T-helper 1 cell treated with Interleukin-12 subunit alpha and Interleukin-12 subunit beta and Interleukin-4 antibody, amounts not matched to agents 30 μg/mL and 1 μg/mL, for 36 hours (primary cell): Measurements from ENCODE around the gene FOXS1.
A peak's percentile ranks its signal among the peaks of the same experiment; 100 is the strongest.

Experiments
- H3K27ac Mint-ChIP-seq: one replicate; pipeline ENCODE4 v1.8.0; 2021; ENCODE audit warnings: mild to moderate bottlenecking, mixed read lengths
- H3K27me3 Mint-ChIP-seq: one replicate; pipeline ENCODE4 v1.8.0; 2021; ENCODE audit warnings: low read depth, mixed read lengths
- H3K36me3 Mint-ChIP-seq: one replicate; pipeline ENCODE4 v1.8.0; 2021; ENCODE audit warnings: low read depth, mixed read lengths
- H3K4me1 Mint-ChIP-seq: one replicate; pipeline ENCODE4 v1.8.0; 2021; ENCODE audit warnings: low read depth, mixed read lengths
- H3K4me3 Mint-ChIP-seq: one replicate; pipeline ENCODE4 v1.8.0; 2021; ENCODE audit warnings: mild to moderate bottlenecking, moderate library complexity, mixed read lengths
- H3K9me3 Mint-ChIP-seq: one replicate; pipeline ENCODE4 v1.8.0; 2021; ENCODE audit warnings: mixed read lengths

Gene FOXS1

DNA sequence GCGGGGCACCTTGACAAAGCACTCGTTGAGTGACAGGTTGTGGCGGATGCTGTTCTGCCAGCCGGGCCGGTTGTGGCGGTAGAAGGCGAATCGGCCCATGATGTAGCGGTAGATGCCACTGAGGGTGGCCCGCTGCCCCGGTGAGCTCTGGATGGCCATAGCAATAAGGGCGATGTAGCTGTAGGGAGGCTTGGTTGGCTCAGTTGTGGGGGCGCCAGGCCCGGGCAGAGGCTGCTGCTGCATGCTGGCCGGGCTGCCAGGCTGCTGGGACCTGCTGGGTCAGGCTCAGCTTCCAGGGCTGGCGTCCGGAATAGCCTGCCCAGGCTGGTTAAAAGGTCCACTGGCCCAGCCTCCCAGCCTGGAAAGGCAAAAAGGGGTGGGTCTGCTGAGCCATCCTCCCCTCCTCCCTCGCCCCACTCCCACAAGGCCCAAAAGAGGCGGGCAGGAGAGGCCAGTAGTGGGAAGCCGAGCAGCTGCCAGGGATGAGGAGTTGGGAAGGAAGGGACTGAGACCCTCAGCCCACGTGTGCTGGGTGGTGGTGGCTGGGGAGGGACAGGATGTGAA, at the start of gene FOXS1:
Gene FOXS1, minus strand, starts transcription at position 305 of the 564 bp plus-strand sequence. Its CDS starts 62 bp downstream, at position 243.
- Mint-ChIP-seq H3K9me3 (no peaks in the 10 kb centered on the region), H3K36me3 (no peaks in the 10 kb centered on the region)

DNA sequence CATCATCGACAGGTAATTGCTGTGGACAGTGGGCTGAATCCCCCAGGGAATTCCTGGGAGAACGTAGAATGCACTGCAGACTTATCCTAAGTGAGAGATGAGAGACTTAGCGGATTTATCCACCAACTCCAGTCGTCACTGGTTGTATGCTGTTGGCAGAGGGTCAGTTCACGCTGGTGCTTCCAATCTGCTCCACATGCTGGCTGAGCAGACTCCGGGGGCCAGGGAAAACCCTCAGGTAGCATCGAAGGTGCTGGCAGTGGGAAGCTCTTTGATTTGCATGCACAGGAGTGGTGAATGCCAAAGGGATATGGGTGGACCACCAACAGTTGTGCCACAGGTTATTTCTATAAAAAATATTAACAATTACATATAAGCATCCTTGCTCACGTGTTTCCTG, 45.2 kb upstream of the FOXS1 start:
- H3K27ac Mint-ChIP-seq: no peak overlapping the region
- H3K4me1 Mint-ChIP-seq: no peaks in the 10 kb centered on the region
- H3K36me3 Mint-ChIP-seq: no peaks in the 10 kb centered on the region
- H3K4me3 Mint-ChIP-seq: no peak overlapping the region
- H3K27me3 Mint-ChIP-seq: peaks cover 9% of the 10 kb centered on the region
- no peaks in the 10 kb centered on the region for H3K9me3 Mint-ChIP-seq

More for the DNA sequence above, at the start of gene FOXS1:
- no peak within 1 kb of the TSS for H3K27ac Mint-ChIP-seq
- H3K4me1 Mint-ChIP-seq: no peaks in the 10 kb centered on the region
- H3K4me3 Mint-ChIP-seq: no peak within 1 kb of the TSS
- no peaks in the 10 kb centered on the region for H3K27me3 Mint-ChIP-seq

DNA sequence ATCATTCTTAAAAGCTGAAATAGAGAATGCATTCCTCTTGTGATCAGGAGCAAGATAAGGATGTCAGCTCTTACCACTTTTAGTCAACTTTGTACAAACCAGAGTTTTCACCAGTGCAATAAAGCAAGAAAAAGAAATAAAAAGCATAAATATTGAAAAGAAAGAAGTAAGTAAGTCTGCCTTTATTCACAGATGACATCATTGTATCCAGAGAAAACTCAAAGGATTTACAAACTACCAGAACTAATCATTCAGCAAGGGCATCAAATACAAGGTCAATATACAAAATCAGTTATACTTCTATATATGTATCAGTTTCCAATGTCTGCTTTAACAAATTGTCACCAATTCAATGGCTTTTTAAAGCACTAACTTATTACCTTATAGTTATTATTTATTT, 38.4 kb upstream of the FOXS1 start:
- Mint-ChIP-seq H3K27ac (no peak overlapping the region), H3K27me3 (peaks cover 23% of the 10 kb centered on the region), H3K4me3 (no peak overlapping the region), H3K36me3 (no peaks in the 10 kb centered on the region), H3K9me3 (no peaks in the 10 kb centered on the region), H3K4me1 (peaks cover 9% of the 10 kb centered on the region)

DNA sequence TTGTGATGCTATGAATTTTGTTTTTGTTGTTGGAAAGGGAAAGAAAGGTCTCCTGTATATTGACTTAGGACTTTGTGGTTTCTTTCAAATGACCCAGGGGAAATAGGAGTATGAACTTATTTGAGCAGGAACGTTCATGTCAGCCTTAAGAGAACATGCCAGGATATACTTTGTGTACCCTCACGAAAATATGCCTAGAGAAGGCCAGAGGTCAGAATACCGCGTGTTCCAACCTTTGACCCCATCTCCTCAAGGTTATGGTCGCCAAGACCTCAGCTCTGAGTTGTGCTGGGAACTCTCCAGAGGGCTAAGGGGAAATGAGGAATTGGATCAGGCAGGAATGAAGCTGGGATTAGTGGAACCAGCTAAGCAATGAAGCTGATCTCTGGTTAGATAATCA, 36.5 kb upstream of the FOXS1 start:
- no peak overlapping the region for H3K4me3 Mint-ChIP-seq

DNA sequence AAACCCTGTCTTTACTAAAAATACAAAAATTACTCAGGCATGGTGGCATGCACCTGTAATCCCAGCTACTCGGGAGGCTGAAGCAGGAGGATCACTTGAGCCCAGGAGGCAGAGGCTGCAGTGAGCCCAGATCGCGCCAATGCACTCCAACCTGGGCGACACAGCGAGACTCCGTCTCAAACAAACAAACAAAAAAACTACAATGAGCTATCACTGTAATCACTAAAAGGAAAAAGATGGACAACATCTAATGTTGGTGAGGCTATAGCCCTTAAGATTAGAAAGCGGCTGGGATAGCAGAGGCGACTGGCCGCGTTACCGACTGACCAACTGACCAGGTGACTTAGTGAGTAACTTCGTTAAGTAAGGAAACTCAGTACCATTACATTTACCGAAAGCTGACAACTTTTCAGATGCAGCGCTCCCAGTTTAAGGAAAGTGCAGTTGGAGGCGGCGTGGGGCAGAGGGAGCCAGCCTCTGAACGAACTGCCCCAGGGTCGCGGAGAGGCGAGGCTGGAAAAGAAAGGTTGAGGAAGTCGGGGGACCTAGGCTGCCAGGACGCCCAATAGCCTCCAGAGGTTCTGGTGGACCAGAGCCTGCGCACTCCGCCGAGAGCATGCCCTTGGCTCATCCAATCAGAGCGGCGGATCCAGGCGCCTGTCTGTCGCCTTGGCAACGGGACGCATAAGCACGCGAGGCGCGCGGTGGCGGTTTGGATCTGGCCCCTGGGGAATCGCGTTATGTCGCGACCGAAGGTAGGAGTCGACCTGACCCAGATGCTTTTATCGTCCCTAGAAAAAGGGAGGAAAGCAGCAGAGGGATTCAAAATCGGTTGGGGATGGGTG, 34.0 kb upstream of the FOXS1 start:
- Mint-ChIP-seq H3K27ac (peak overlapping the region; percentile 75), H3K4me3 (peak overlapping the region; percentile 90), H3K4me1 (peaks cover 9% of the 10 kb centered on the region), H3K36me3 (no peaks in the 10 kb centered on the region), H3K9me3 (no peaks in the 10 kb centered on the region), H3K27me3 (peaks cover 45% of the 10 kb centered on the region)

More for the DNA sequence above, 36.5 kb upstream of the FOXS1 start:
- H3K4me1 Mint-ChIP-seq: peaks cover 9% of the 10 kb centered on the region
- no peaks in the 10 kb centered on the region for H3K9me3 Mint-ChIP-seq
- H3K36me3 Mint-ChIP-seq: no peaks in the 10 kb centered on the region
- H3K27me3 Mint-ChIP-seq: peaks cover 33% of the 10 kb centered on the region
- H3K27ac Mint-ChIP-seq: no peak overlapping the region

DNA sequence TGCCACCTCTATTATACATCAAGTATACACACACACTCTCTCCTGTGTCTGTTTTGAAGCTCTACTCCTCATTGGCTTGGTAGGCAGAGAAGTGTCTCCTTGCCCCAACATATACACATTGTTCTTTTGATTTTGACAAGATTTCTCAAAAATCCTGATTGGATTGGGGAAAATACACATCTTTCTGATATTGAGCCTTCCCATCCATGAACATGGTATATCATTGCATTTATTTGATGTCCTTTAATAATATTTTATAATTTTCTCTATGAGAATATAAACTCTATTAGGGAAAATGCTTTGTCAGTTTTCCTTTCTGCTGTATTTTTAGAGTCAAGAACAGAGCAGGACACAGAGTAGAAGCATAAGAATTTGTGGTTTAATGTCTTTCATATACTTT, 32.3 kb upstream of the FOXS1 start:
- no peaks in the 10 kb centered on the region for H3K36me3 Mint-ChIP-seq
- no peak overlapping the region for H3K4me3 Mint-ChIP-seq
- H3K27ac Mint-ChIP-seq: no peak overlapping the region
- peaks cover 60% of the 10 kb centered on the region for H3K27me3 Mint-ChIP-seq
- H3K9me3 Mint-ChIP-seq: no peaks in the 10 kb centered on the region
- peaks cover 9% of the 10 kb centered on the region for H3K4me1 Mint-ChIP-seq

DNA sequence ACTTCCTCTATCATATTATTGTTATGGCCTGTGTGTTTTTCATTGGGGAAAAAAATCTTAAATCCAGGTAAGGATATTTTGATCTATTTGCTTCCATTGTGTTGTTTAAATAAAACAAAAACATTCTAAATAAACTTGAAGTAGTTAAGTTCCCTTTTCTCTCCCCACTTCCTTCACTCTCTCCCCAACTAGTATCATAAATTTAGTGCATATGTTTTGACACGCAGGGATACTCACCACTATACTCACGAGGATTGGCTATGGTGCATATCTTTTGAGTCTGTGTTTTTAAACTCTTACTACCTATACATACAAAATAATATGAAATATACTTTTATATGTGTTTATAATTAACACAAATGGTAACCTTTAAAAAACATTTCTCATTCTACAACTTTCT, 30.3 kb upstream of the FOXS1 start:
- Mint-ChIP-seq H3K36me3 (no peaks in the 10 kb centered on the region), H3K27ac (no peak overlapping the region), H3K27me3 (peaks cover 76% of the 10 kb centered on the region), H3K4me3 (no peak overlapping the region), H3K9me3 (no peaks in the 10 kb centered on the region), H3K4me1 (peaks cover 11% of the 10 kb centered on the region)

DNA sequence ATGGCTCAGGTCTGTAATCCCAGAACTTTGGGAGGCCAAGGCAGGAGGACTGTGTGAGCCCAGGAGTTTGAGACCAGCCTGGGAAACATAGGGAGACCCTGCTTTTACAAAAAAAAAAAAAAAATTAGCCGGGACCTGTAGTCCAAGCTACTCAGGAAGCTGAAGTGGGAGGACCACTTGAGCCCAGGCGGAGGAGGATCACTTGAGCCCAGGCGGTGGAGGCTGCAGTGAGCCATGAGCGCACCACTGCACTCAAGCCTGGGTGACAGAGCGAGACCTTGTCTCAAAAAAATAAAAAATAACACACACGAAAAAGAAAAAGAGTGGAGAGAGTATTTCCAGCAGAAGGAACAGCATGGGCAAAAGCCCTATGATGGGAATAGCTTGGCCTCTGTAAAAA, 27.0 kb upstream of the FOXS1 start:
- peaks cover 8% of the 10 kb centered on the region for H3K4me1 Mint-ChIP-seq

DNA sequence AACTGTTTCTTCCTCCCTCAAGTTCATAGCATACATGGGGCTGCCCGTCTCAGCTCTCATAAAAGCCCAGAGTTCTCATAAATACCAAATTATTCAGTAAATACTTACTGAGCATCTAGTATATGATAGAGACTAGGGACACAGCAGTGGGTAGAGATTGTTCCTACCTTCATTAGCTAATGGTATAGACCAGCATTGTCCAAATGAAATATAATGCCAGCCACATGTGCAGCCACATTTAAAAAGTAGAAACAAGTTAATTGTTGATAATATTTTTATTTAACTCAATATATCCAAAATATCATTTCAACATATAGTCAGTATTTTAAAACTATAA, 26.2 kb upstream of the FOXS1 start:
- Mint-ChIP-seq H3K27me3 (peaks cover 74% of the 10 kb centered on the region), H3K36me3 (no peaks in the 10 kb centered on the region), H3K27ac (no peak overlapping the region), H3K9me3 (no peaks in the 10 kb centered on the region), H3K4me3 (no peak overlapping the region), H3K4me1 (peaks cover 8% of the 10 kb centered on the region)

More for the DNA sequence above, 27.0 kb upstream of the FOXS1 start:
- Mint-ChIP-seq H3K9me3 (no peaks in the 10 kb centered on the region), H3K27ac (no peak overlapping the region), H3K36me3 (no peaks in the 10 kb centered on the region), H3K4me3 (no peak overlapping the region), H3K27me3 (peaks cover 79% of the 10 kb centered on the region)

DNA sequence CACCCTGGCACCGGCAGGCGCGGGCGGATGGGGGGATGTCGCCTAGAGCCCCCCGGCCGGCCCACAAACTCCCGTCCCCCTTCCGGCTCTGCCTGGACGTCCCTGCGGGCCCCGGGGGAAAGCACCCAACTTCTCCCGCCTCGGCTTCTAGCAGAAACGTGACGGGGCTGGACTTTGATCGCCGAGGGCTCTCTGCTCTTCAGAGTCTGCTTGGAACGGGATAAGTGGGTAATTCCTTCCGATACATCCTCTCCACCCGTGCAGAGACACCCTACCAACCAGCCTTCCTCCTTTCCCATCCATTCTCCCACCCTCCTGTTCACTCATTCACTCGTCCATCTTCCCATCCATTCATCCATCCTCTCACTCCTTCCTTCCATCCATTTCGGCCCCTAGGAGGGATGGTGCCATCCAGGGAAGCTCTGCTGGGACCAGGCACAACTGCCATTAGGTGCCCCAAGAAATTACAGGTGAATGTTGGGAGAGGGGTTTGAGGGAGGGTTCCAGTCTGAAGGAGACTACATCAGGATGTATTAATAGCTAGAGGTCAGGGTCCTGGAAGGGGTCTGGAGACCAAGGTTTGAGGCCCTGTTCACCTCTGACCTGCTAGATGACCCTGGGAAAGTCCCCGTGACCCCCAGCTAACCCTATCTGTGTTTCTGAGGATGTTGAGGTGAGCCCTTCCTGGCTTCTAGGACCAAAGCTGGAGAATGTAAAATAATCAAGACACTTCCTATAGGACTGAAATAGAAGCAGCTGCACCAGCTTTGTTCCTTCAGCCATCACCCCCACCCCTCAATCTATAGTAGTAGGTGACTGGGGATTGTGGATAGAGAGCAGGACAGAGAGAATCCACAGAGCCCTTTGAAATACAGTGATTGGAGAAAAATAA, 25.6 kb upstream of the FOXS1 start:
- H3K27ac Mint-ChIP-seq: no peak overlapping the region
- H3K27me3 Mint-ChIP-seq: peaks cover 74% of the 10 kb centered on the region
- peak overlapping the region; percentile 66 for H3K4me3 Mint-ChIP-seq
- H3K4me1 Mint-ChIP-seq: peaks cover 8% of the 10 kb centered on the region
- no peaks in the 10 kb centered on the region for H3K36me3 Mint-ChIP-seq
- H3K9me3 Mint-ChIP-seq: no peaks in the 10 kb centered on the region

DNA sequence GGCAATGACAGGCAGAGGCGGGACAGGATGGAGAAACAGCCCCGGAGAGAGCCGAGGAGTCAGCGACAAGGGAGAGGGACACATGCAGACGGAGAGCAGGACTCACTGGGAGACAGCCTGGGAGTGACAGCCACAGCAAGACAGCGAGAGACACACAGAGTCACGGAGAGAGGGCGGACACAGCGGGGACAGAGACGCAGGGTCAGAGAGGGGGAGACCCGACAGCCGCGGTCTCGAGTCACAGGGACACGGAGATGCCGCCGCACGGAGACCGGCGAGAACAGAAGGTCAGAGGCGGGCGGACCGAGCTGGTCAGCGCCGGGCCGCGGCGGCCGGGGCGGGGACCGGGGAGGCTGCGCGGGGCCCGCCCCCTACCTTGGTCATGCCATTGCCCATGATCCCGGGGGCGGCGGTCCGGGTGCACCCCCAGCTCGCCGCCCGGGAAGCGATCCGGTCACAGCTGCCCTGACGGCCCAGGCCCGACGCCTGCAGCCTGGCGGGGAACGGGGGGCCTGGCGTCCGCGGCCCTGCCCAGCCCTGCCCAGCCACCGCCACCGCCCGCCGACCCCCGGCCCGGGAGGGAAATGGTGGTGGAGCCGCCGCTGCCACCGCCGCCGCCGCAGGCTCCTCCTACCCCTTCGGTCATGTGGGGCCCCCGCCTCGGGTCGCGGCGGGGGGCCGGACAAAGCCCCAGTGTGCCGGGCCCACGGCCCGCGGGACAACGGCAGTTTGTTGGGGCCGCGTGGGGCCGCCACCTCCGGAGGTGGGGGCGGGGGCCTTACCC, 24.7 kb upstream of the FOXS1 start, which contains the start of the genes DUSP15 and TTLL9:
Gene DUSP15, minus strand, starts transcription at position 586 of the 784 bp plus-strand sequence. Its CDS starts 190 bp downstream, at position 396.
Gene TTLL9, plus strand, starts transcription at position 693 of the 784 bp plus-strand sequence. CDS start 493 bp downstream, outside the sequence.
- no peaks in the 10 kb centered on the region for H3K9me3 Mint-ChIP-seq
- H3K27ac Mint-ChIP-seq: no peak within 1 kb of the TSS
- H3K4me3 Mint-ChIP-seq: peak within 1 kb of the TSS; percentile 85
- no peaks in the 10 kb centered on the region for H3K36me3 Mint-ChIP-seq
- peaks cover 8% of the 10 kb centered on the region for H3K4me1 Mint-ChIP-seq
- peaks cover 68% of the 10 kb centered on the region for H3K27me3 Mint-ChIP-seq

DNA sequence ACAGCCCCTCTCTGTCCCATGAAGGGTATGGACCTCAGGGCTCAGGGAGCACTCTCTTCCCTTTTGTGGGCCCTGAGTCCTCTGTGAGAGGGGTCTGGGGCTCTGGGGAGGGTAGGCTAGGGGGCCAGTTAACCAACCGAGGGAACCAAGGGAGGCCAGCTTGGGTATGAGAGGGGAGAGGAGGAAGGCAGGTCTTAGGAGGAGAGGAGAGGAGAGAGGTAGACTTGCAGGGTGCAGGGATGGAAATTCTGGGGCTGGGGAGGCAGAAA, 24.2 kb upstream of the FOXS1 start:
- Mint-ChIP-seq H3K4me1 (peaks cover 8% of the 10 kb centered on the region), H3K27me3 (peaks cover 64% of the 10 kb centered on the region), H3K9me3 (no peaks in the 10 kb centered on the region), H3K27ac (no peak overlapping the region), H3K4me3 (peak overlapping the region; percentile 85), H3K36me3 (no peaks in the 10 kb centered on the region)

DNA sequence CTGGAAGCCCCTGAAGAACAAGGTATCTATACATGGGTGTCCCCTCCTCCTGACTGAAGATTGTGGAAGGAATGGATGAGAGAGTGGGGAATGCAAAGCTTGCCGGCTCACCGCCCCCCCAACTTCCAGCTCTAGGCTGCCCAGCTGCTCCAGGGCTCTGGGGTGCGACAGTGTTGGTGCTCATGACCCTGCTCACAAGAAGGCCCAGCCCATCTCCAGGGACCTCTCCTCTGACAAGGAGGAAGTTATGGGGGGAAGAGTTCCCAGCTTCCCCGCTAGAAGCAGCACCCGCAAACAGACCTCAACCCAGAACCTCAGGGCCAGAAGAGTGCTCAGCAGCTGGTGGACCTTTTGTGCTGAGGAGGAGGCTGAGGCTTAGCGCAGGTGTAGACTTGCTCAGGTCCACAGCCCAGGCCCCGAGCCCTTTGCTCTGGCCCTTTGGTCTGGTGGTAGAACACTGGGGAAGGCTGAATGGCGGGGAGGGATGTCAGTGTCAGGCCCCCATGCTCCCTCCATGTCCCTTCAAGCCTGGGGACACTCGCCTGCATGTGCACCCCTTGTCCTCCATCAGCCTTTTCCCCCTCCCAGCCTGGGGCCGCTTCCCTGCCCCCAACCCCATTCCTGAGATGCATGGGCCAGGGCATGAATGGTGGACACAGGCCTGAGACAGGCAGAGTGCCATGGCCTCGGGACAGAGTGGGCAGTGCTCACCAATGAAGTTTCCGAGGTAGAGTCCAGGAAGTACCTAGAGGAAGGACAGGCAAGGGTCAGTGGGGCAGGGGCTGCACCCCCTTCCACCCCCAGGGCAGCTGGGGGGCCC, 23.7 kb upstream of the FOXS1 start:
- Mint-ChIP-seq H3K4me1 (peaks cover 8% of the 10 kb centered on the region), H3K27me3 (peaks cover 59% of the 10 kb centered on the region), H3K4me3 (no peak overlapping the region), H3K36me3 (no peaks in the 10 kb centered on the region), H3K27ac (no peak overlapping the region), H3K9me3 (no peaks in the 10 kb centered on the region)
